Endothelial cell of umbilical vein (primary cell): Measurements from ENCODE around the gene TSPAN13. TPM values are rescaled to one million over a fixed set of nuclear protein-coding genes. Genes with fewer than 3 reads are reported as not detected.

ENCODE experiments used
- polyA plus RNA-seq, 4 experiments: library from polyadenylated mRNA; depleted of rRNA in 3 of 4; stranded (reverse) in 3 of 4; unstranded in 1 of 4; fragments of >200 nt; gene quantifications; 2 replicates each; pipeline versions ENCODE4 v1.2.1 to v1.2.3, GENCODE V29; 2011 to 2012; ENCODE audit warnings: missing spikeins in 1 of 4
- total RNA-seq: library from RNA; stranded (reverse); gene quantifications from 2 replicates; pipeline ENCODE4 v1.2.3, GENCODE V29; 2021

The TSPAN13 gene
- total and polyA plus RNA-seq, 2 donors (not counting 3 experiments of a cell fraction or from before 2014, with no cell fraction given): 13.3 to 33.0 TPM

Other genes starting within 250 kb of the TSPAN13 start
- gene LRRC72, start 226.9 kb upstream of the TSPAN13 start, total RNA-seq: not detected in 2 replicates
- gene LRRC72, start 226.9 kb upstream of the TSPAN13 start, polyA plus RNA-seq: not detected in 2 replicates
- 9.8 and 11.6 TPM in 2 replicates for gene ANKMY2, start 108.0 kb upstream of the TSPAN13 start, total RNA-seq
- 5.5 and 7.7 TPM in 2 replicates for gene ANKMY2, start 108.0 kb upstream of the TSPAN13 start, polyA plus RNA-seq
- 95.3 and 106 TPM in 2 replicates for gene BZW2, start 107.6 kb upstream of the TSPAN13 start, total RNA-seq
- 25.7 and 39.7 TPM in 2 replicates for gene BZW2, start 107.6 kb upstream of the TSPAN13 start, polyA plus RNA-seq
- gene AGR2, start 51.2 kb downstream of the TSPAN13 start, total RNA-seq: not detected in 2 replicates
- gene AGR2, start 51.2 kb downstream of the TSPAN13 start, polyA plus RNA-seq: not detected in 2 replicates
- not detected in 2 replicates for gene AGR3, start 128.2 kb downstream of the TSPAN13 start, total RNA-seq
- not detected in 2 replicates for gene AGR3, start 128.2 kb downstream of the TSPAN13 start, polyA plus RNA-seq